ENCODE results near the gene OSBPL1A.
A peak's percentile ranks its signal among the peaks of the same experiment; 100 is the strongest.
"Not testable (repeated sequence)": the region's sequence is repeated elsewhere in the genome, so short reads cannot be mapped to it uniquely, and the experiment has no call there.

The OSBPL1A gene

GRCh38 chr18:24157855-24158254 is 239.8 kb downstream of the OSBPL1A start:
- H3K9me3 Mint-ChIP-seq = no peaks in the 10 kb centered on the region
- no peak overlapping the region for H3K4me3 Mint-ChIP-seq
- peaks cover 19% of the 10 kb centered on the region for H3K4me1 Mint-ChIP-seq
- no peaks in the 10 kb centered on the region for H3K27me3 Mint-ChIP-seq (ENCODE audit: low read depth, poor library complexity)
- TF ChIP-seq CTCF (IDR thresholded peaks at IDR 0.05) = no peak
- no peak for DNase-seq
- peak overlapping the region; percentile 21 for H3K27ac Mint-ChIP-seq
- peaks cover 56% of the 10 kb centered on the region for H3K36me3 Mint-ChIP-seq (ENCODE audit: low read depth)

- Mint-ChIP-seq H3K4me1 (peaks cover 8% of the 10 kb centered on the region), H3K27me3 (ENCODE audit: low read depth, poor library complexity) (no peaks in the 10 kb centered on the region), H3K9me3 (peaks cover 9% of the 10 kb centered on the region), H3K4me3 (no peak overlapping the region), H3K27ac (peak overlapping the region; percentile 14), H3K36me3 (ENCODE audit: low read depth) (peaks cover 53% of the 10 kb centered on the region)
- TF ChIP-seq CTCF (IDR thresholded peaks at IDR 0.05) = no peak
- no peak for DNase-seq
Measured at GRCh38 chr18:24153397-24153796, 244.2 kb downstream of the OSBPL1A start.

GRCh38 chr18:24149591-24149990 is 248.0 kb downstream of the OSBPL1A start:
- peaks cover 61% of the 10 kb centered on the region for H3K36me3 Mint-ChIP-seq (ENCODE audit: low read depth)
- H3K4me3 Mint-ChIP-seq; H3K27ac Mint-ChIP-seq; DNase-seq; H3K4me1 Mint-ChIP-seq; H3K27me3 Mint-ChIP-seq (ENCODE audit: low read depth, poor library complexity): not testable (repeated sequence)
- H3K9me3 Mint-ChIP-seq = peaks cover 12% of the 10 kb centered on the region

GRCh38 chr18:24142376-24142775 is 255.2 kb downstream of the OSBPL1A start:
- peaks cover 43% of the 10 kb centered on the region for H3K36me3 Mint-ChIP-seq (ENCODE audit: low read depth)
- H3K4me3 Mint-ChIP-seq = no peak overlapping the region
- H3K4me1 Mint-ChIP-seq = peaks cover 15% of the 10 kb centered on the region
- DNase-seq = no peak
- peaks cover 9% of the 10 kb centered on the region for H3K27me3 Mint-ChIP-seq (ENCODE audit: low read depth, poor library complexity)
- H3K9me3 Mint-ChIP-seq = peaks cover 4% of the 10 kb centered on the region
- no peak overlapping the region for H3K27ac Mint-ChIP-seq
- TF ChIP-seq CTCF (IDR thresholded peaks at IDR 0.05) = no peak

GRCh38 chr18:24140697-24141096 is 256.9 kb downstream of the OSBPL1A start:
- peak overlapping the region; percentile 69 for H3K4me3 Mint-ChIP-seq
- H3K9me3 Mint-ChIP-seq = peaks cover 4% of the 10 kb centered on the region
- no peak for DNase-seq
- H3K27ac Mint-ChIP-seq = no peak overlapping the region
- peaks cover 27% of the 10 kb centered on the region for H3K36me3 Mint-ChIP-seq (ENCODE audit: low read depth)
- TF ChIP-seq CTCF (IDR thresholded peaks at IDR 0.05) = no peak
- peaks cover 23% of the 10 kb centered on the region for H3K4me1 Mint-ChIP-seq
- peaks cover 4% of the 10 kb centered on the region for H3K27me3 Mint-ChIP-seq (ENCODE audit: low read depth, poor library complexity)

- Mint-ChIP-seq H3K4me3 (peak within 1 kb of the TSS; percentile 90), H3K36me3 (ENCODE audit: low read depth) (peaks cover 18% of the 10 kb centered on the region), H3K9me3 (peaks cover 4% of the 10 kb centered on the region), H3K27ac (peak within 1 kb of the TSS; percentile 95), H3K4me1 (peaks cover 23% of the 10 kb centered on the region), H3K27me3 (ENCODE audit: low read depth, poor library complexity) (no peaks in the 10 kb centered on the region)
- peak; percentile 85 for DNase-seq
- no peak for TF ChIP-seq CTCF (IDR thresholded peaks at IDR 0.05)
Measured at GRCh38 chr18:24138789-24139616, 258.6 kb downstream of the OSBPL1A start, which contains the start of gene CABYR. Gene CABYR (plus strand): TSS chr18:24139062. CDS start chr18:24143115, 4,053 bp downstream.
